ENCODE results near the gene RNF123.
A peak's percentile ranks its signal among the peaks of the same experiment; 100 is the strongest.
"Not testable (repeated sequence)": the region's sequence is repeated elsewhere in the genome, so short reads cannot be mapped to it uniquely, and the experiment has no call there.

The RNF123 gene

DNA sequence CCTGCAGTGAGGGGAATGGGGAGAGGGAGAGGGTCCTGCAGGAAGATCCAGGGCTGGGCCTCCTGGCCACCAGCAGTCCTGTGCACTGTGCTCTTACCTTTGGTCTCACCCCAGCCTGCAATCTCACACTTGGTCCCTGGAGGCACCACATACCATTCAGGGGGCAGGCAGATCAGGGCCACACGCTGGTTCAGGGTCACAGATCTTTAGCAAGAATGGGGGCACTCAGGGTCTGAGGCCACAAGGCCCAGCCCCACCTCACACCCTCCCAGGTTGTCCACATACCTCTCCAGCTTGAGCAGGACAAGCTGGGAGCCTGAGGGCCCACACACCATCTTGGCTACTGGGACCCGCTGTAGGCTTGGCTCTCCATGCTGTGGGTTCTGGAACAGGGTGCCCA lies 4.9 kb upstream of the RNF123 start:
- H3K36me3 ChIP-seq (ENCODE audit: insufficient read depth, low read length), result peaks cover 16% of the 10 kb centered on the region
- H3K4me1 ChIP-seq (ENCODE audit: insufficient read depth, low read length); H3K9ac ChIP-seq (ENCODE audit: low read length); H3K27me3 ChIP-seq (ENCODE audit: control insufficient read depth in 1 of 2, insufficient read depth in 2 of 2, low read length in 2 of 2); H3K4me3 ChIP-seq (ENCODE audit: low read depth in 1 of 2, low read length in 2 of 2); H3K9me3 ChIP-seq (ENCODE audit: low read length); H3K27ac ChIP-seq (ENCODE audit: low read depth, low read length): not testable (repeated sequence)

DNA sequence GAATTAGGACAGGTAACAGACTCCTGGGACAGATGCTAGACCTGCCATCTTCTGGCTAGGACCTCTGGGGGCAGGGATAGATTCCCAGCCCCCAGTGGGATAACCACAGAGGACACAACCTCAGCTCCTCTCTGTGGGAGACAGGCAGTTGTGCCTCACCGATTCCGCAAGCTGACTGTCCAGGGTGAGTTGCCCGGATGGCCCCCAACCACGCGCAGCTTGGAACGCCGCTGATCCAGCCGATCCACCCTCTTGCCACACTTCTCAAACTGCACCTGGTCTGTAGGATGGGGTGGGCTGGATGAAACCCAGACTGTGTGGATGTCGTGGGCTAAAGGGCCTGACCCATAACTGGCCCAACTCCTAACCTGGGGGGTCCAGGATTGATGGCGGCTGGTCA lies 4.3 kb upstream of the RNF123 start:
- not testable (repeated sequence) for H3K27me3 ChIP-seq (ENCODE audit: control insufficient read depth in 1 of 2, insufficient read depth in 2 of 2, low read length in 2 of 2); H3K27ac ChIP-seq (ENCODE audit: low read depth, low read length); H3K4me1 ChIP-seq (ENCODE audit: insufficient read depth, low read length); H3K4me3 ChIP-seq (ENCODE audit: low read depth in 1 of 2, low read length in 2 of 2); H3K9me3 ChIP-seq (ENCODE audit: low read length); H3K36me3 ChIP-seq (ENCODE audit: insufficient read depth, low read length); H3K9ac ChIP-seq (ENCODE audit: low read length)

DNA sequence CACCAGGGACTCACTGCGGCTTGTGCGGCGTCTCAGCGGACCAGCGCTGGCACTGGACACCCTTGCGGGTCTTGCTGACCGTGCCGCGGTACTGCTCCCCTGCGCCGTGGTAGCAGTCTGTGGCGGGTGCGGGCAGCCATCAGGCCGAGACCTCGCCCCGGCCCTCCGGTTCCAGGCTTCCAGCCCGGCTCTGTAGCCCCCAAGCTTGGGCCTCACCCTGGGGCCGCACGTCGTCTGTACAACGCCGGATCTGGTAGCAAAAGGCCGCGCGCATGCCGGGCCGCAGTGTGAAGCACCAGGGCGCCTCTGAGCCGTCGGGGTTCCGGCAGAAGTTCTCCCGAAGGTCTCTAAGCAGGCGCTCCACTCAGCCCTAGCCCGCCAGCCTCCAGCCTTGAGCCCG lies 3.5 kb upstream of the RNF123 start:
- H3K27ac ChIP-seq (ENCODE audit: low read depth, low read length), result not testable (repeated sequence)

GRCh38 chr3:49686346-49686745 lies 3.0 kb upstream of the RNF123 start:
- H3K4me1 ChIP-seq (ENCODE audit: insufficient read depth, low read length), result peaks cover 13% of the 10 kb centered on the region
- not testable (repeated sequence) for H3K27ac ChIP-seq (ENCODE audit: low read depth, low read length); H3K9me3 ChIP-seq (ENCODE audit: low read length); H3K4me3 ChIP-seq (ENCODE audit: low read depth in 1 of 2, low read length in 2 of 2); H3K9ac ChIP-seq (ENCODE audit: low read length); H3K36me3 ChIP-seq (ENCODE audit: insufficient read depth, low read length); H3K27me3 ChIP-seq (ENCODE audit: control insufficient read depth in 1 of 2, insufficient read depth in 2 of 2, low read length in 2 of 2)

More for the DNA sequence above, 3.5 kb upstream of the RNF123 start:
- not testable (repeated sequence) for H3K4me3 ChIP-seq (ENCODE audit: low read depth in 1 of 2, low read length in 2 of 2); H3K36me3 ChIP-seq (ENCODE audit: insufficient read depth, low read length); H3K4me1 ChIP-seq (ENCODE audit: insufficient read depth, low read length); H3K9ac ChIP-seq (ENCODE audit: low read length); H3K27me3 ChIP-seq (ENCODE audit: control insufficient read depth in 1 of 2, insufficient read depth in 2 of 2, low read length in 2 of 2); H3K9me3 ChIP-seq (ENCODE audit: low read length)

GRCh38 chr3:49686769-49687423 lies 2.5 kb upstream of the RNF123 start:
- not testable (repeated sequence) for H3K27ac ChIP-seq (ENCODE audit: low read depth, low read length); H3K4me3 ChIP-seq (ENCODE audit: low read depth in 1 of 2, low read length in 2 of 2); H3K27me3 ChIP-seq (ENCODE audit: control insufficient read depth in 1 of 2, insufficient read depth in 2 of 2, low read length in 2 of 2); H3K9ac ChIP-seq (ENCODE audit: low read length); H3K9me3 ChIP-seq (ENCODE audit: low read length); H3K36me3 ChIP-seq (ENCODE audit: insufficient read depth, low read length)
- H3K4me1 ChIP-seq (ENCODE audit: insufficient read depth, low read length), result peaks cover 15% of the 10 kb centered on the region

DNA sequence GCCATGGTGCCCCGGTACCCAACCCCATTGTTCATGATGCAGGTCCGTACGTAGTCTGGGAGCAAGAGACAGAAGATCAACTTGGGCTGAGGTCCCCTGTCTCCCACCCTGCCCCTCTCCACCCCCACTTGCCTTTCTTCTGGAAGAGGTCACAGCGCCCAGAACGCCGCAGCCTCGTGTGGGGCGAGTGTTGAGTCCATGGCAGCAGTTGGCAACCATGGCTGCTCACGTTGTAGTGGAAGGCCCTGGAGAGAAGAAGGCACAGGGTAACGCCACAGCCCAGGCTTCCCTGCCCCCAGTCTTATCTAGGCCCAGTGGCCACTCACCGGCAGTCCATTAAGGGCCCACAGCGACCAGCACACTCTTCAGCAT lies 1.9 kb upstream of the RNF123 start:
- H3K9me3 ChIP-seq (ENCODE audit: low read length); H3K4me3 ChIP-seq (ENCODE audit: low read depth in 1 of 2, low read length in 2 of 2); H3K27ac ChIP-seq (ENCODE audit: low read depth, low read length); H3K9ac ChIP-seq (ENCODE audit: low read length); H3K27me3 ChIP-seq (ENCODE audit: control insufficient read depth in 1 of 2, insufficient read depth in 2 of 2, low read length in 2 of 2); H3K36me3 ChIP-seq (ENCODE audit: insufficient read depth, low read length): not testable (repeated sequence)
- peaks cover 15% of the 10 kb centered on the region for H3K4me1 ChIP-seq (ENCODE audit: insufficient read depth, low read length)

GRCh38 chr3:49688338-49689045 lies 865 bp upstream of the RNF123 start:
- peak overlapping the region; percentile 71 for H3K9ac ChIP-seq (ENCODE audit: low read length)
- not testable (repeated sequence) for H3K36me3 ChIP-seq (ENCODE audit: insufficient read depth, low read length); H3K27ac ChIP-seq (ENCODE audit: low read depth, low read length); H3K9me3 ChIP-seq (ENCODE audit: low read length); H3K27me3 ChIP-seq (ENCODE audit: control insufficient read depth in 1 of 2, insufficient read depth in 2 of 2, low read length in 2 of 2)
- H3K4me3 ChIP-seq (ENCODE audit: low read depth in 1 of 2, low read length in 2 of 2), result peak overlapping the region; percentile 84 to 91
- H3K4me1 ChIP-seq (ENCODE audit: insufficient read depth, low read length), result peaks cover 15% of the 10 kb centered on the region

- not testable (repeated sequence) for H3K27me3 ChIP-seq (ENCODE audit: control insufficient read depth in 1 of 2, insufficient read depth in 2 of 2, low read length in 2 of 2); H3K36me3 ChIP-seq (ENCODE audit: insufficient read depth, low read length); H3K9me3 ChIP-seq (ENCODE audit: low read length)
- peaks cover 15% of the 10 kb centered on the region for H3K4me1 ChIP-seq (ENCODE audit: insufficient read depth, low read length)
- H3K4me3 ChIP-seq (ENCODE audit: low read depth in 1 of 2, low read length in 2 of 2), result peak overlapping the region; percentile 84 to 91
- peak overlapping the region; percentile 71 for H3K9ac ChIP-seq (ENCODE audit: low read length)
- H3K27ac ChIP-seq (ENCODE audit: low read depth, low read length), result peak overlapping the region; percentile 84
These were observed 709 bp downstream of the RNF123 start for GRCh38 chr3:49689908-49690624.

DNA sequence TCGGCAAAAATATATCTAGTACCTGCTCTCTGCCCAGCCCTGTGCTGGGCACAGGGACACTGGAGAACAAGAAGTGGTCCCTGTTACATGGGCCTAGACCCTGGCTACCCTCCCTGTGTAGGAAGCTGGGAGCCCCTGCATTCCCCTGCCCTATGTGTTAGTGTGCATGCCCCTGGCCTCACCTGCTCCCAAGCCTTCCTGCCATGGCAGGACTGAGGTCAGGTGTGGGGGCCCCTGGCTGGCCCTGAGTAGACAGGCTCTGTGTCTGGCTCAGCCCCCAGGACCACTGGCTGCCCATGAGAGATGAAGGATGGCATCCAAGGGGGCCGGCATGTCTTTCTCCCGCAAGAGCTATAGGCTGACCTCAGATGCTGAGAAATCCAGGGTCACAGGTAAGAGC lies 1.5 kb downstream of the RNF123 start:
- H3K9me3 ChIP-seq (ENCODE audit: low read length); H3K27me3 ChIP-seq (ENCODE audit: control insufficient read depth in 1 of 2, insufficient read depth in 2 of 2, low read length in 2 of 2); H3K36me3 ChIP-seq (ENCODE audit: insufficient read depth, low read length); H3K27ac ChIP-seq (ENCODE audit: low read depth, low read length); H3K9ac ChIP-seq (ENCODE audit: low read length); H3K4me3 ChIP-seq (ENCODE audit: low read depth in 1 of 2, low read length in 2 of 2): not testable (repeated sequence)
- peaks cover 15% of the 10 kb centered on the region for H3K4me1 ChIP-seq (ENCODE audit: insufficient read depth, low read length)

DNA sequence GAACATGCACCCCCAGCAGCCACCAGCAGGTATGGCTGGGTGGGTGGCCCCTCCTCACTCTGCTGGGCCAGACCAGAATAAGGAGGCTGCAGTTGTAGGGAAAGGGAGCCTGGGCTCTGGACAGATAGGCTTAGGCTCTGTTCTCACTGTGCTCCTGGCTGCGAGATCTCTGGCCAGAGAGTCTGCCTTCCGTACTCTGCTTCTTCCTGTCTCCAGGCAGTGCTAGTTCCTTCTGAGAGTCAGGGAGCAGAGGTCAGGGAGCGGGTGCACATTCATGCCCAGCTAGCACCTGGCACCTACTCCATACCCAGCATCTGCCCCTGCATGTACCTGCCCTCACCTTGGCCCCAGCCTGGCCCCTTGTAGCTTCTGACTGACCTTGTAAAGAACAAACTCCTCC lies 2.1 kb downstream of the RNF123 start:
- H3K9ac ChIP-seq (ENCODE audit: low read length); H3K4me3 ChIP-seq (ENCODE audit: low read depth in 1 of 2, low read length in 2 of 2); H3K27me3 ChIP-seq (ENCODE audit: control insufficient read depth in 1 of 2, insufficient read depth in 2 of 2, low read length in 2 of 2); H3K9me3 ChIP-seq (ENCODE audit: low read length); H3K36me3 ChIP-seq (ENCODE audit: insufficient read depth, low read length); H3K27ac ChIP-seq (ENCODE audit: low read depth, low read length): not testable (repeated sequence)
- H3K4me1 ChIP-seq (ENCODE audit: insufficient read depth, low read length), result peaks cover 15% of the 10 kb centered on the region

DNA sequence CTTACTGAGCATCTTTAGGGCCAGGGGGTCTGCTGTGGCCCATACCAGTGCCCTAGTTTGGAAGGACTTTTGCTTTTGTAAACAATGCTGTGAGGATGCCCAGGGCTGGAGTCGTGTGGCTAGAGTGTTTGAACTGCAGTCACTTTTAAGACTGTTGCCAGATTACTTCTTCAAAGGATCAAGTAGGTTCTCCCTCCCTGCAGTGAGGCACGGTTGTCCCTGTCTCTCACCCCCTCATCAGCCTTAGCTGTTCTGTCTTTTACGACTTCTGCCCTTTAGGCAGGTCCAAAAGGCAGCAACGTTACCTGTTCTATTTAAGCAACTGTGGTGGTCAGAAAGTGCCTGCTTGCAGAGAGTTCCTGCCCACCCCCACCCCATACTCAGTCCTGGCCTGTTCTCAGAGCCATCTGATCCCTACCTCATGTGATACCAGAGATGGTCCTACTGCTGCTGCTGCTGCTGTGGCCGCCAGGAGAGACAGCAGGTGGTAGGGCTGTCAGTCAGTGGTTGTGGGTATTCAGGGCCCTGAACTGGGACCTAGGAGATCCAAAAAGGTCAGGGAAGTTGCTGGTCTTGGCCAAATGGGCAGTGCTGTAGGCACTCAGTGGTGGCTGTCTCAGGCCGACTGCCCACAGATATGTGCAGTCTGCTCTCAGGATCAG lies 5.2 kb downstream of the RNF123 start:
- H3K4me3 ChIP-seq (ENCODE audit: low read depth in 1 of 2, low read length in 2 of 2); H3K9ac ChIP-seq (ENCODE audit: low read length); H3K27ac ChIP-seq (ENCODE audit: low read depth, low read length); H3K4me1 ChIP-seq (ENCODE audit: insufficient read depth, low read length); H3K27me3 ChIP-seq (ENCODE audit: control insufficient read depth in 1 of 2, insufficient read depth in 2 of 2, low read length in 2 of 2); H3K9me3 ChIP-seq (ENCODE audit: low read length): not testable (repeated sequence)
- peaks cover 13% of the 10 kb centered on the region for H3K36me3 ChIP-seq (ENCODE audit: insufficient read depth, low read length)

All from muscle layer of colon (tissue), 2 donors.